22Rv1 (cell line): ENCODE results near the gene KIF6.

Experiments
- ZFX ChIP-seq: fragments of 450-650 bp; IDR thresholded peaks from 2 replicates; pipeline ENCODE4 v1.6.1; 2017; ENCODE audit warnings: antibody characterized with exemption, borderline replicate concordance
- TF ChIP-seq, protein P1 (sequence below): fragments of 450-650 bp; IDR thresholded peaks from 2 replicates; pipeline ENCODE4 v1.5.1; 2017; ENCODE audit warnings: mild to moderate bottlenecking

DNA sequence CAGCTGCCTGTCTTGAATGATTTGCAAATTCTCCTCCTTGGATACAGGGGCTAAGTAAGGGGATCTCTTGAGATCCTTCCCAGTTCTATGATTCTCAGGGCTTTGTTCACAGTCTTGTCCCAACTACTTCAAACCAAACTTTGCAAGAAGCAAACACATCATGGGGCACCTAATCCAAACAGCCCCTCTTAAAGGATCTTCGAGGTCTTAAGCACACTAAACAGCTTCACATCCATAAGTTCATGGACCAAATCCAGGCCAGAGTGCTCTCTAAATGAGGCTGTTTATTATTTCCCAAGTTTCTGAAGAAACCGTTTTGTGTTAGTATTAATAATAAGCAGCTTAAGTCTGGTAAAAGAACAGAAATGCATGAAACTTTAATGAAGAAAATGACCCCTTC, 75.2 kb downstream of the KIF6 start:
- TF ChIP-seq, protein P1, sequence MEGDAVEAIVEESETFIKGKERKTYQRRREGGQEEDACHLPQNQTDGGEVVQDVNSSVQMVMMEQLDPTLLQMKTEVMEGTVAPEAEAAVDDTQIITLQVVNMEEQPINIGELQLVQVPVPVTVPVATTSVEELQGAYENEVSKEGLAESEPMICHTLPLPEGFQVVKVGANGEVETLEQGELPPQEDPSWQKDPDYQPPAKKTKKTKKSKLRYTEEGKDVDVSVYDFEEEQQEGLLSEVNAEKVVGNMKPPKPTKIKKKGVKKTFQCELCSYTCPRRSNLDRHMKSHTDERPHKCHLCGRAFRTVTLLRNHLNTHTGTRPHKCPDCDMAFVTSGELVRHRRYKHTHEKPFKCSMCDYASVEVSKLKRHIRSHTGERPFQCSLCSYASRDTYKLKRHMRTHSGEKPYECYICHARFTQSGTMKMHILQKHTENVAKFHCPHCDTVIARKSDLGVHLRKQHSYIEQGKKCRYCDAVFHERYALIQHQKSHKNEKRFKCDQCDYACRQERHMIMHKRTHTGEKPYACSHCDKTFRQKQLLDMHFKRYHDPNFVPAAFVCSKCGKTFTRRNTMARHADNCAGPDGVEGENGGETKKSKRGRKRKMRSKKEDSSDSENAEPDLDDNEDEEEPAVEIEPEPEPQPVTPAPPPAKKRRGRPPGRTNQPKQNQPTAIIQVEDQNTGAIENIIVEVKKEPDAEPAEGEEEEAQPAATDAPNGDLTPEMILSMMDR = no peak
- TF ChIP-seq ZFX = no peak
